HEK293 (cell line): ENCODE results near the gene RNF31.
A peak's percentile ranks its signal among the peaks of the same experiment; 100 is the strongest.

Experiments used
- CTCF ChIA-PET: fragments of 350-600 bp; formaldehyde crosslinking; extraction: SDS; loops from one replicate; lab custom pipeline; 2021; ENCODE audit warnings: antibody characterized with exemption; lab: Yijun Ruan, JAX
- POLR2A ChIA-PET: fragments of 300-600 bp; formaldehyde crosslinking; extraction: SDS; loops from one replicate; lab custom pipeline; 2020; ENCODE audit warnings: antibody characterized with exemption, inconsistent platforms; lab: Yijun Ruan, JAX
- H3K27ac ChIP-seq: fragments of 200-500 bp; sonication (Bioruptor generic); 2 replicates; pipeline ENCODE4 v1.5.1; 2014; ENCODE audit warnings: low read depth, low read length, control low read depth, inconsistent platforms; ENCODE audit errors: extremely low read depth
- H3K36me3 ChIP-seq, 2 experiments: fragments of 200-500 bp in 1 of 2; sonication (Bioruptor generic) in 1 of 2; 1 replicate in 1 of 2; 2 replicates in 1 of 2; pipeline ENCODE4 v1.5.1; 2014 to 2017; ENCODE audit warnings: inconsistent platforms in 2 of 2, low read length in 2 of 2; ENCODE audit not compliant: control insufficient read depth in 2 of 2, insufficient read depth in 1 of 2
- H3K4me1 ChIP-seq: fragments of 200-500 bp; sonication (Bioruptor generic); 2 replicates; pipeline ENCODE4 v1.5.1; 2014; ENCODE audit warnings: mild to moderate bottlenecking, low read length, inconsistent platforms; ENCODE audit not compliant: control insufficient read depth, insufficient read depth
- H3K4me3 ChIP-seq: 2 replicates; pipeline ENCODE4 v1.5.1; 2011; ENCODE audit warnings: low read depth, mild to moderate bottlenecking, control low read depth, low read length, moderate library complexity
- H3K9me3 ChIP-seq: fragments of 200-500 bp; sonication (Bioruptor generic); 2 replicates; pipeline ENCODE4 v1.5.1; 2014; ENCODE audit warnings: low read depth, low read length, inconsistent platforms; ENCODE audit not compliant: control insufficient read depth, insufficient read depth
- HOXC10 ChIP-seq: sonication (generic); formaldehyde crosslinking; IDR thresholded peaks from 2 replicates; pipeline ENCODE4 v1.8.1; 2023; ENCODE audit warnings: mild to moderate bottlenecking, missing genetic modification reagents
- KLF16 ChIP-seq: fragments of 450-650 bp; formaldehyde crosslinking; IDR thresholded peaks from 2 replicates; pipeline ENCODE4 v1.5.1; 2017; ENCODE audit warnings: missing biosample characterization, missing genetic modification characterization
- RBAK ChIP-seq: fragments of 450-650 bp; formaldehyde crosslinking; IDR thresholded peaks from 2 replicates; pipeline ENCODE4 v1.5.1; 2016; ENCODE audit warnings: missing biosample characterization, missing genetic modification characterization
- REST ChIP-seq: fragments of 450-650 bp; formaldehyde crosslinking; IDR thresholded peaks from 2 replicates; pipeline ENCODE4 v1.5.1; 2016; ENCODE audit warnings: missing biosample characterization, missing genetic modification characterization
- ZBTB26 ChIP-seq: fragments of 450-650 bp; formaldehyde crosslinking; optimal IDR thresholded peaks from 2 replicates; pipeline ENCODE3; 2016; ENCODE audit warnings: missing biosample characterization, mild to moderate bottlenecking, missing genetic modification characterization
- ZBTB7A ChIP-seq: fragments of 450-650 bp; formaldehyde crosslinking; IDR thresholded peaks from 2 replicates; pipeline ENCODE4 v1.5.1; 2016; ENCODE audit warnings: low read depth, missing biosample characterization, missing genetic modification characterization
- ZFP3 ChIP-seq: fragments of 450-650 bp; formaldehyde crosslinking; IDR thresholded peaks from 2 replicates; pipeline ENCODE4 v1.5.1; 2016; ENCODE audit warnings: low read depth, missing biosample characterization, missing genetic modification characterization
- ZNF223 ChIP-seq: fragments of 450-650 bp; formaldehyde crosslinking; IDR thresholded peaks from 2 replicates; pipeline ENCODE4 v1.5.1; 2016; ENCODE audit warnings: missing biosample characterization, missing genetic modification characterization
- ZNF311 ChIP-seq: fragments of 450-650 bp; formaldehyde crosslinking; IDR thresholded peaks from 2 replicates; pipeline ENCODE4 v1.5.1; 2017; ENCODE audit warnings: missing biosample characterization, missing genetic modification characterization, borderline replicate concordance
- ZNF354C ChIP-seq: fragments of 450-650 bp; formaldehyde crosslinking; IDR thresholded peaks from 2 replicates; pipeline ENCODE4 v1.5.1; 2016; ENCODE audit warnings: missing biosample characterization, missing genetic modification characterization, low read depth, borderline replicate concordance
- ZNF391 ChIP-seq: fragments of 450-650 bp; formaldehyde crosslinking; IDR thresholded peaks from 2 replicates; pipeline ENCODE4 v1.5.1; 2016; ENCODE audit warnings: low read depth, missing biosample characterization, missing genetic modification characterization, borderline replicate concordance
- ZNF560 ChIP-seq: fragments of 450-650 bp; formaldehyde crosslinking; IDR thresholded peaks from 2 replicates; pipeline ENCODE4 v1.5.1; 2017; ENCODE audit warnings: missing biosample characterization, missing genetic modification characterization, borderline replicate concordance
- ZNF692 ChIP-seq: fragments of 450-650 bp; formaldehyde crosslinking; IDR thresholded peaks from 2 replicates; pipeline ENCODE4 v1.5.1; 2016; ENCODE audit warnings: missing biosample characterization, missing genetic modification characterization
- ZNF704 ChIP-seq: fragments of 450-650 bp; formaldehyde crosslinking; IDR thresholded peaks from 2 replicates; pipeline ENCODE4 v1.5.1; 2016; ENCODE audit warnings: missing biosample characterization, missing genetic modification characterization

Gene RNF31

GRCh38 chr14:24177041-24177825 is 29.9 kb downstream of the RNF31 start:
- ChIA-PET CTCF (no interaction called here), POLR2A (interaction anchor here (0.9 to 1.3 kb wide), 3 partner anchors 16 to 62 kb away, joined by 3 to 4 read pairs (median 4); partner anchors contain the start of genes DCAF11, IRF9, NRL and RNF31)
- TF ChIP-seq ZNF692 (tag by site-specific recombination) (no peak), ZNF560 (tag by site-specific recombination) (no peak), ZFP3 (no peak), ZNF311 (tag by site-specific recombination) (no peak), ZNF391 (no peak), ZNF223 (tag by site-specific recombination) (no peak), KLF16 (tag by site-specific recombination) (no peak), ZBTB26 (tag by site-specific recombination) (no peak), RBAK (tag by site-specific recombination) (no peak)
- H3K4me3 ChIP-seq, result no peak overlapping the region
- peaks cover 0 to 61% of the 10 kb centered on the region in 2 experiments; a peak in 2 of 3 replicates for H3K36me3 ChIP-seq
- H3K27ac ChIP-seq, result 0 out of 2 replicates have a peak overlapping the region, but pooled peaks have one; percentile 9
- H3K4me1 ChIP-seq, result no peaks in the 10 kb centered on the region
- no peaks in the 10 kb centered on the region for H3K9me3 ChIP-seq

GRCh38 chr14:24177891-24178290 is 30.6 kb downstream of the RNF31 start:
- no peaks in the 10 kb centered on the region for H3K9me3 ChIP-seq
- no peak overlapping the region for H3K4me3 ChIP-seq
- no peaks in the 10 kb centered on the region for H3K4me1 ChIP-seq
- H3K27ac ChIP-seq, result no peak overlapping the region
- ChIA-PET POLR2A (interaction anchor here (0.9 to 1.3 kb wide), 3 partner anchors 17 to 63 kb away, joined by 3 to 4 read pairs (median 4); partner anchors contain the start of genes DCAF11, IRF9, NRL and RNF31), CTCF (no interaction called here)
- TF ChIP-seq ZBTB7A (tag by site-specific recombination), result no peak
- TF ChIP-seq ZNF354C (tag by site-specific recombination), result no peak
- no peak for TF ChIP-seq REST (tag by site-specific recombination)
- TF ChIP-seq ZNF704 (tag by site-specific recombination), result no peak
- no peak for TF ChIP-seq HOXC10 (CRISPR knock-in tag)
- peaks cover 0 to 67% of the 10 kb centered on the region in 2 experiments; a peak in 2 of 3 replicates for H3K36me3 ChIP-seq
